ENCODE measurements around the gene ARFGEF2.

Gene ARFGEF2

DNA sequence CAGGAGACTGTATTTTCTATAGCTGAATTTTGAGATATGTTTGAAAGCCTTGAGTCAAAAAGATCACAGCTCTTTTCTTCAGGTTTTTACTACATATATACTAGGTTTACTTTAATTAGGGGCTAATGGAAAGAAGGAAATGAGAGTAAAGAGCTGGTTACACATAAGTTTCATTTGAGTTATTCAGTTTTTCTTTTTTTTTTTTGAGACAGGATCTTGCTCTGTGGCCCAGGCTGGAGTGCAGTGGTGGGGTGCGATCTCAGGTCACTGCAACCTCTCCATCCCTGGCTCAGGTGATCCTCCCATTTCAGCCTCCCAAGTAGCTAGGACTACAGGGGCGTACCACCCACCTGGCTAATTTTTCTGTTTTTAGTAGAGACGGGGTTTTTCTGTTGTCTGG is 4.8 kb downstream of the ARFGEF2 start:
- Histone ChIP-seq H3K79me2 (ENCODE audit: insufficient read depth, low read length) (peaks cover 89% of the 10 kb centered on the region), H3K36me3 (ENCODE audit: insufficient read depth, low read length) (no peaks in the 10 kb centered on the region), H3K27me3 (ENCODE audit: insufficient read depth, low read length, poor library complexity, severe bottlenecking) (no peaks in the 10 kb centered on the region), H3K4me3 (ENCODE audit: low read length, poor library complexity, severe bottlenecking) (no peak overlapping the region), H3K4me1 (ENCODE audit: insufficient read depth, low read length, poor library complexity, severe bottlenecking) (peaks cover 30% of the 10 kb centered on the region), H3K9ac (ENCODE audit: low read depth, low read length, poor library complexity, severe bottlenecking) (no peak overlapping the region), H2AFZ (ENCODE audit: low read length) (no peak overlapping the region), H3K9me2 (replicated peaks; ENCODE audit: low read depth, low read length) (no peaks in the 10 kb centered on the region), H3F3A (ENCODE audit: low read depth) (no peaks in the 10 kb centered on the region), H4K20me1 (ENCODE audit: insufficient read depth, low read length, poor library complexity, severe bottlenecking) (peaks cover 33% of the 10 kb centered on the region), H3K9me3 (ENCODE audit: insufficient read depth, low read depth, low read length) (no peaks in the 10 kb centered on the region), H3K4me2 (ENCODE audit: low read depth, low read length, poor library complexity, severe bottlenecking) (peak overlapping the region; percentile 99)
- no peak for TF ChIP-seq CTCF (conservative IDR thresholded peaks at IDR 0.05; ENCODE audit: low read length)
- no peak for TF ChIP-seq EZH2phosphoT487 (IDR thresholded peaks at IDR 0.05; ENCODE audit: borderline replicate concordance)

DNA sequence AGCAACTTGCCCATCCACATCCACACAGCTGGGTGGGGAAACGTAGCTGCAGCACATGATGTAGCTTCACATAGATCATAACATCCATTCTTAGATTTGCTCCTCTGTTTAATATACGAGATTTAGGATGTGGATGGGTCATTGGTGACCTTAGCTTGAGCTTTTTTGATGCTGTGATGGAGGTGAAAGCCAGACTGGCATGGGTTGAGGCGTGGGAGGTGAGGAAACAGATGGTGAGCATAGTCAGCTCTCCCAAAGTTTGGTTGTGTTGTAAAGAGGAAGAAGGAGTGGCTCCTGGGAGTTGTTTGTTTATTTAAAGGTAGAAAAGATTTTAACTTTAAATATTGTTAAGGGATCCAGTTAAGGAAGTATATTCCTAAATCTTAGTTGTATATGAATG is 5.3 kb downstream of the ARFGEF2 start:
- Histone ChIP-seq H3K4me1 (ENCODE audit: insufficient read depth, low read length, poor library complexity, severe bottlenecking) (peaks cover 30% of the 10 kb centered on the region), H3K4me2 (ENCODE audit: low read depth, low read length, poor library complexity, severe bottlenecking) (peak overlapping the region; percentile 99), H3K9me3 (ENCODE audit: insufficient read depth, low read depth, low read length) (no peaks in the 10 kb centered on the region), H3K27me3 (ENCODE audit: insufficient read depth, low read length, poor library complexity, severe bottlenecking) (no peaks in the 10 kb centered on the region), H3K9ac (ENCODE audit: low read depth, low read length, poor library complexity, severe bottlenecking) (no peak overlapping the region), H3K36me3 (ENCODE audit: insufficient read depth, low read length) (no peaks in the 10 kb centered on the region), H4K20me1 (ENCODE audit: insufficient read depth, low read length, poor library complexity, severe bottlenecking) (peaks cover 33% of the 10 kb centered on the region), H2AFZ (ENCODE audit: low read length) (no peak overlapping the region), H3K9me2 (replicated peaks; ENCODE audit: low read depth, low read length) (no peaks in the 10 kb centered on the region), H3K79me2 (ENCODE audit: insufficient read depth, low read length) (peaks cover 93% of the 10 kb centered on the region), H3K4me3 (ENCODE audit: low read length, poor library complexity, severe bottlenecking) (no peak overlapping the region), H3F3A (ENCODE audit: low read depth) (no peaks in the 10 kb centered on the region)
- no peak for TF ChIP-seq CTCF (conservative IDR thresholded peaks at IDR 0.05; ENCODE audit: low read length)
- TF ChIP-seq EZH2phosphoT487 (IDR thresholded peaks at IDR 0.05; ENCODE audit: borderline replicate concordance), result no peak

DNA sequence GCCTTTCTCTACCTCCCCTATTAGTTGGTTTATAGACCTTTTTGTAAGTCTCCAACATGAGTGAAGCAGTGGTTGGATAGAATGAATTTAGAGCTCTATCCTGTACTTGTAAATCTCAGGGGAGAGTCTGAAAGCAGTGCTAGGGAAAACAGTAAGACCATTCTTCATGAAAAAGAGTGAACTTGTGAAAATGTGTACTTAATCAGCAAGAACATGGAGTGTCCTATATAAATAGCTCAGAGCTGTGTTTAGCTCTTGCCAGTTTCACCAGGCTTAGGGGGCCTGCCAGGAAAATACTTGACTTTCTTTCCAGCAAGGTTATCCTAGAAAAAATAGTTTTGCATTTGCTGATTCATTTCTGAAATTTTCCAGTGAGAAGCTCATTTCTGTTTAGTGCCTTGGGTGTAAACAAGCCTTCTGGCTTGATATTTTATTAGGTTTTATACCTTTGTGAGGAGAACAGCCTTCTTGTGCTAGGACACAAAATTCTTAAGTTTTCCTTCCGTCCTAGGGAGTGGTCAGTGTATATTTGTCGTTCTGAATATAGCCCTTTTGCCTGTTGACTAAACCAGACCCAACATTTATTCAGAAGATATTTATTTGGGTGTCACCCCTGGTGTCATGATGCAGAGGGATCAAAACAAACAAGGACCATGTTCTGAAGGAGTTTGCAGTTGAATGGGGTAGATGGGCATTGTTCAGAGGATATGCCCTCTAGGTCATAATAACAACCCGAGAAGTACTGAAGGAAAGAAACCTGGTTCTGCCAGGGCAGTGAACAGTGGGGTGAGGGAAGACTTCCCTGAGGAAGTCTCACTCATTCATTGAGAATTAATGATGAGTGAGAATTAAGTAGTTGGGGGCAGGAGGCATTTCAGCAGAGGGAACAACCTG is 7.6 kb downstream of the ARFGEF2 start:
- peaks cover 26% of the 10 kb centered on the region for H4K20me1 ChIP-seq (ENCODE audit: insufficient read depth, low read length, poor library complexity, severe bottlenecking)

More for the DNA sequence above, 7.6 kb downstream of the ARFGEF2 start:
- TF ChIP-seq CTCF (conservative IDR thresholded peaks at IDR 0.05; ENCODE audit: low read length) (no peak), EZH2phosphoT487 (IDR thresholded peaks at IDR 0.05; ENCODE audit: borderline replicate concordance) (no peak)
- H3F3A ChIP-seq (ENCODE audit: low read depth), result no peaks in the 10 kb centered on the region
- peaks cover 8% of the 10 kb centered on the region for H3K4me1 ChIP-seq (ENCODE audit: insufficient read depth, low read length, poor library complexity, severe bottlenecking)
- H3K36me3 ChIP-seq (ENCODE audit: insufficient read depth, low read length), result no peaks in the 10 kb centered on the region
- H3K9ac ChIP-seq (ENCODE audit: low read depth, low read length, poor library complexity, severe bottlenecking), result no peak overlapping the region
- H3K9me2 ChIP-seq (replicated peaks; ENCODE audit: low read depth, low read length), result no peaks in the 10 kb centered on the region
- no peak overlapping the region for H3K4me2 ChIP-seq (ENCODE audit: low read depth, low read length, poor library complexity, severe bottlenecking)
- no peak overlapping the region for H3K4me3 ChIP-seq (ENCODE audit: low read length, poor library complexity, severe bottlenecking)
- no peaks in the 10 kb centered on the region for H3K27me3 ChIP-seq (ENCODE audit: insufficient read depth, low read length, poor library complexity, severe bottlenecking)
- peaks cover 91% of the 10 kb centered on the region for H3K79me2 ChIP-seq (ENCODE audit: insufficient read depth, low read length)
- no peaks in the 10 kb centered on the region for H3K9me3 ChIP-seq (ENCODE audit: insufficient read depth, low read depth, low read length)
- H2AFZ ChIP-seq (ENCODE audit: low read length), result no peak overlapping the region

All from Loucy (cell line).